Measurements from ENCODE around the gene MCF2L.
A peak's percentile ranks its signal among the peaks of the same experiment; 100 is the strongest.
"Not testable (repeated sequence)": the region's sequence is repeated elsewhere in the genome, so short reads cannot be mapped to it uniquely, and the experiment has no call there.

The MCF2L gene

DNA sequence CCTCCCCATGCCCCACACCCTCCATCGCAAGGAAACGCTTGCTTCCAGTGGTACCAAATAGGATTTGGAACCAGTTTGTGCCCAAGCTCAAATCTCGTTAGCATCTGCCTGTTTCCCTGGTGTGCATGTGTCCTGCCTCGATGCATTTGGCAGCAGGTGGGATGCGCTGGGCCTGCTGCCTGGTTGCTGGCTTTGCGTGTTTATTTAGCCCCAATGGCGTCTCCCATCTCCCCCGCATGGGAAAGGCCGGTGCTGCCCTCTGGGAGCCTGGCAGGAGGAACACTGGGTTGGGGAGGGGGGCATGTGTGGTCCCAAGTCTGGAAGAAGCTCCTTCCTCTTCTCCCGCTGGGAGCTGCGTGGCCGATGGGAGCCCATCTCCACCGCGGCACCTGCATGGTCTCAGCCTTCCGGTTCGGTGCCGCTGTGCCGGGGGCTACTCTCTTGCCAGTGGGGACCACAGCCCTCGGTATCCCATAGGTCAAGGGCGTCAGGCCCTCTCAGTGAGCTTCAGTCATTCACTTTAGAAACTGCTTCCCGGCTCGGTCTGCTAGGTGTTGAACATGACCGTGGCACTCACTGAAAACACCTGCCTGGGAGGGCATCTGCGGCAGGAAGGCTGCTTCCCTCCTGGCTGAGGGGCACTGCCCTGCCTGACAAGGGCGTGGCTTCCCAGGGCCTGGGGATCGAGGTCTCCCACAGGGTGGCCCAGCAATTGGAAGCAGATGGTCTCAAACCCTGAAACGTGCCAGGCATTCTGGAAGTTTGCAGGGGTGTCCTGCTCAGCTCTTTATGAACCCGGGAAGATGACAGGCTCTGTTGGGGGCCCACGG is 124.8 kb downstream of the MCF2L start:
- no peak for DNase-seq (ENCODE audit: low read depth in 4 of 4, low spot score in 1 of 4)

DNA sequence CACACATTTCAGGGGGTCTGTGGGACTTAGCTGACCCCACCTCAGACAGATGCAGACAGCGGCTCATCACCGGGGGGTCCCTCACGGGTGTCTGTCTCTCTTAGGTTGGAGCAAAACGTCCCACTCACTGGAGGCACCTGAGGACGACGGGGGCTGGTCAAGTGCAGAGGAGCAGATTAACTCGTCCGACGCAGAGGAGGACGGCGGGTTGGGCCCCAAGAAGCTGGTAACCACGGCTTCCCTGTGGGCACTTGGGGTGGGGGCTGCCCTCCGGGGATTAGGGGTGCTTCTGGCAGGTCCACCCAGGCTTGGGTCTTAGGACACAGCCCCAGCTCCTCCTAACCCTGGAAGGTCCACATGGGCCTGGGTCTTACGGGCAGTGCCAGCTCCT is 125.4 kb downstream of the MCF2L start:
- no peak for DNase-seq (ENCODE audit: low read depth in 4 of 4, low spot score in 1 of 4)

DNA sequence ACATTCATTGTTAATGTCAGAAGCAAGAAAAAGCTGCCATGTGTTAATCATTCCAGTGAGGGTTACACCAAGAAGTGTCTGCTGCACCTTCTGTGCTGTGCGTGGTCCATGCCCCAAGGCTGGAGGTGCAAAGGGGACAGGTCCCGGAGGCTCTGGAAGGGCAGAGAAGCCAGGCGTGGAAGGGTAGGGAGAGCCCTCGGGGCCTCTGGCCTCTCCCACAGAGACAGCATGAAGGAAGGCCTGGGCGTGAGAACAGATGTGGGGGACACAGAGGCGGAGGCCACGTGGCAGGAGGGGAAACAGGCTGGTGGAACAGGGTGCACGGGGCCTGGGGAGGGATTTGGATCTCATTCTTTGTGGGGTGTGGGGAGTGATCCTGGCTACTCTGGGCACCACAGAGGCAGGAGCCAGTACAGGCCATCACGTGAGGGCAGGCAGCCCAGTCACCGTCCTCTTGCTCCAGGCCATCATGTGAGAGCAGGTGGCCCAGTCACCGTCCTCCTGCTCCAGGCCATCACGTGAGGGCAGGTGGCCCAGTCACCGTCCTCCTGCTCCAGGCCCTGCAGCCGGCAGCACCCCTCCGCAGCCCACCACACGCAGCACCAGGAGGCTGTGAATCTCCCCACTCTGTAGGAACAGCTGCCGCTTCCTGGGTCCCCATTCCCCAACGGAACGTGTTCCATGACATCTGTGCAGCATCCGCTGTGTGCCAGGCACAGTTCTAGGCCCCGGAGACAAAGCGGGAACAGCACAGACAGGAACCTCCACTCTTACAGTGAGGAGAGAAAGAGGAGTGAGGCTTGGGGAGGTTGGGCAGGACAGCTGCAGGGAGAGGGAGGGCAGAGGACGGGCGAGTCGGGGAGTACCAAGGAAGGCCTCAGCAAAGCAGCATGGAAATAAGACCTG is 126.4 kb downstream of the MCF2L start:
- DNase-seq (ENCODE audit: low read depth in 4 of 4, low spot score in 1 of 4): no peak

DNA sequence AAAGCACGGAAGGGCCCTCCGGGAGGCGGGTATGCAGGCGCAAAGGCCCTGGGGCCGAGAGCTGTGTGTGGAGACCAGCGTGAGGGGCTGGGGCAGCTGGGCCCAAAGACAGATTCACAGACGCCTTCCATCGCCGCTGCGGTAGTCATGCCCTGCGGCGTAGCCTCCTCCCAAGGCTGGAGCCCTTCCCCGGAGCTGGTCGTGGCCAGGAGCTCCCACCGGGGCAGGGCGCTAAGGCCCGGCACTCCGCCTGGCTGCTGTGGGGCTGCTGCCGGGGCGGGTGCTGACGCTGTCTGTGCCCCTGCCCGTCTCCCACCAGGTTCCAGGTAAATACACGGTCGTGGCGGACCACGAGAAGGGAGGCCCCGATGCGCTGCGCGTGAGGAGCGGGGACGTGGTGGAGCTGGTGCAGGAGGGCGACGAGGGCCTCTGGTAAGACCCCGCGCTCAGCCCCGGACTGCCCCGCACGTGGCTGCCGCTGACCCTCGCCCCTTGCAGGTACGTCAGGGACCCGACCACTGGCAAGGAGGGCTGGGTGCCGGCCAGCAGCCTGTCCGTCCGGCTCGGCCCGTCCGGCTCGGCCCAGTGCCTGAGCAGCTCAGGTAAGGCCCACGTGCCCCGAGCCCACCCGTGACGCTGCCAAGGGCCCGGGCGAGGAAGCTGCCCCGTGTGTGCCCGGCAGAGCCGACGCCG is 127.2 kb downstream of the MCF2L start:
- no peak for DNase-seq (ENCODE audit: low read depth in 4 of 4, low spot score in 1 of 4)

GRCh38 chr13:113096745-113097305 is 127.8 kb downstream of the MCF2L start:
- no peak for DNase-seq (ENCODE audit: low read depth in 4 of 4, low spot score in 1 of 4)

- DNase-seq (ENCODE audit: low read depth in 4 of 4, low spot score in 1 of 4): no peak
Observed at GRCh38 chr13:113097651-113098050, 128.6 kb downstream of the MCF2L start.

DNA sequence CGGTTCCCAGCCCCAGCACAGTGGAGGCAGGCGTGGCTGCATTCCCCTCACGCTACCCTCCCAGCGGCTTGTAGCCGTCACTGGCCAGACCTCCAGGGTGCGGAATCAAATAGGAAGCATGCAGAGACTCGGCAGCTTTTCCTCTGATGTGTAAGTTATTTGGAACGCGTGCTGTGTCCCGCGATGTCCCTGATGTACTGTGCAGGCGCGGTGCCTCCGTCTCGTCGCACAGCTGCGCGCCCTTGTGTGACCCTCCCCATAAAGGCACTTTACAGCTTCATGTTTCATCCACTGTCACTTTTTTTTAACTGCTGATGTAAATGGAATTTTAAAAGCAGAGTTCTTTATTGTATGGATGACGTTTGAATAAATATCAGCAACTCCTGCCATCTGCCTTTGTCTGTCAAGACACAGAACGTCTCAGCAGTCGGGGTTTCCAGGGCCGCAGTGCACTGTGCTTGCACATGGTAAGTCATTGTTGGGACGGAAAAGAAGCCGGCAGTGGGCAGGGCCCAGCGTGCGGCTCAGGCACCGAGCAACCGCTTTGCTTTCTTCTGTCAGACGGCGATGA is 129.2 kb downstream of the MCF2L start:
- no peak for DNase-seq (ENCODE audit: low read depth in 4 of 4, low spot score in 1 of 4)

DNA sequence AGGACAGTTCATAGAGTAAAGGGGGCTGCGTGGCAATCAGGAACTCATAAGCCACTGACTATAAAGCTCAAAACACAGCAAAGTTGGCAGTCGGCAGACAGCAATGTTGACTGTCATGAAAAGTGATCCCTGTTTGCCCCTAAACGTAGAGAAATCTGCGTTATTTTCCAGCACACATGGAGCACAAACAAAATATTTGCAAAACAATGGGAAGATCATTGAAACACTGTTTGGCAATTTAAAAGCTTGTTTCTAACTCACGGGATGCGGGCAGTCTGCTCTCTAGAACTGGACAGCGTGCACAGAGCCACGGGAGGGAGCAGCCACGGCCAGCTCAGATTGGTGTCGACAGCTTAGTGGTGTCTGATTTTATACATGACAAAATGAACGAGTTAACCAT is 130.1 kb downstream of the MCF2L start:
- DNase-seq (ENCODE audit: low read depth in 4 of 4, low spot score in 1 of 4): no peak

DNA sequence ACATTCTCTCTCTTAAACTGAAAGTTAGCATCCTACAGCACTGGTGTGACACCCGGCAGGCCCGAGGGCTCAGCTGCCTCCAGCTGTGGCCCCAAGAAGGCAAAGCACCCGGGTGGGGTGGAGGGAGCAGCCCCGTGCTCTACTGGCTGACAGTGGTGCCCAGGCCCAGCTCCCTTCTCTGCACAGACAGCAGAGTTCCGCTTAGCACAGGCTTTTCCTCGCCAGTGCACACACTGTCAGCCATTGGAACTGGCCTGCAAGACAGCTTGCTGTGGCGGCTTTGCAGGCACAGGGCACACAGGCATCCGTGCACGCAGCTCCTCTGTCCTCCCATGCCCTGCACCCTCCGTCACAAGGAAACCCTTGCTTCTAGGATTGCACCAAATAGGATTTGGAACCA is 133.3 kb downstream of the MCF2L start:
- DNase-seq (ENCODE audit: low read depth in 4 of 4, low spot score in 1 of 4): not testable (repeated sequence)

- DNase-seq (ENCODE audit: low read depth in 4 of 4, low spot score in 1 of 4): no peak
Observed at GRCh38 chr13:113102727-113103126, 133.7 kb downstream of the MCF2L start.

- no peak for DNase-seq (ENCODE audit: low read depth in 4 of 4, low spot score in 1 of 4)
Observed at GRCh38 chr13:113103646-113104045, 134.6 kb downstream of the MCF2L start.

GRCh38 chr13:113105032-113105920 is 136.3 kb downstream of the MCF2L start, which contains the start of gene F7:
TSS of gene F7 (plus strand) at chr13:113105791. CDS start at chr13:113105842, 51 bp downstream.
- no peak for DNase-seq (ENCODE audit: low read depth in 4 of 4, low spot score in 1 of 4)

DNA sequence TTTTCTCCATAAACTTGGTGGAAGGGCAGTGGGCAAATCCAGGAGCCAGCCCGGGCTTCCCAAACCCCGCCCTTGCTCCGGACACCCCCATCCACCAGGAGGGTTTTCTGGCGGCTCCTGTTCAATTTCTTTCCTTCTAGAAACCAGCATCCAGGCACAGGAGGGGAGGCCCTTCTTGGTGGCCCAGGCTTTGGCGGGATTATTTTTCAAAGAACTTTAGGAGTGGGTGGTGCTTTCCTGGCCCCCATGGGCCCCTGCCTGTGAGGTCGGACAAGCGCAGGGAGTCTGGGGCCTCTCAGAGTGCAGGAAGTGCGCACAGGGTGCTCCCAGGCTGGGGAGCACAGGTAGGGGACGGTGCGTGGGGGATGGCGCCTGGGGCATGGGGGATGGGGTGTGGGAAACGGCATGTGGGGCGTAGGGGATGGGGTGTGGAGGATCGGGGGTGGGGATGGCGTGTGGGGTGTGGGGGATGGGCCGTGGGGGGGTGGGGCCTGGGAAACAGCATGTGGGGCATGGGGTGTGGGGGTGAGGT is 137.0 kb downstream of the MCF2L start:
- no peak for DNase-seq (ENCODE audit: low read depth in 4 of 4, low spot score in 1 of 4)

DNA sequence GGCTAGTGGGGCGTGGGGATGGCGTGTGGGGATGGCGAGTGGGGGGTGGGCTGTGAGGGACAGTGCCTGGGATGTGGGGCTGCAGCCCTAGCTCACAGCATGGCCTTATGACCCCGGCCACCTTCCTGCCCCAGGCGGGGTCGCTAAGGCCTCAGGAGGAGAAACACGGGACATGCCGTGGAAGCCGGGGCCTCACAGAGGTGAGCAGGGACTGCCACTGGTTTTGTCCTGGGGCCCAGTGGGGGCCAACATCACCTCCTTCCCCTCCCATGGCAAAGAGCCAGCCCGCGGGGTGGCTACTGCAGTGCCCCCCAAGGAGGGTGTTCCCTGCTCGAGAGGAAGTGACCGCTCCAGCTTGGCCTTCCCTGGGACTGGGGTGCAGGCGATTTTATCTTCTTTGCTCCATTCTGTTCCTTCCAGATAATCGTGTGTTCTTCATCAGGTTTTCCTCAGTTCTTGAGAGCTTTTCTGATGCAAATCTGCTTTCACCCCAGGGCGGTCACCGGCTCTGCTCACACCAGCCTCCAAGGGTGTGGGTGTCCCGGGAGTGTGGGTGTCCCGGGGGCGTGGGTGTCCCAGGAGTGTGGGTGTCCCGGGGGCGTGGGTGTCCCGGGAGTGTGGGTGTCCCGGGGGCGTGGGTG is 137.8 kb downstream of the MCF2L start:
- no peak for DNase-seq (ENCODE audit: low read depth in 4 of 4, low spot score in 1 of 4)

DNA sequence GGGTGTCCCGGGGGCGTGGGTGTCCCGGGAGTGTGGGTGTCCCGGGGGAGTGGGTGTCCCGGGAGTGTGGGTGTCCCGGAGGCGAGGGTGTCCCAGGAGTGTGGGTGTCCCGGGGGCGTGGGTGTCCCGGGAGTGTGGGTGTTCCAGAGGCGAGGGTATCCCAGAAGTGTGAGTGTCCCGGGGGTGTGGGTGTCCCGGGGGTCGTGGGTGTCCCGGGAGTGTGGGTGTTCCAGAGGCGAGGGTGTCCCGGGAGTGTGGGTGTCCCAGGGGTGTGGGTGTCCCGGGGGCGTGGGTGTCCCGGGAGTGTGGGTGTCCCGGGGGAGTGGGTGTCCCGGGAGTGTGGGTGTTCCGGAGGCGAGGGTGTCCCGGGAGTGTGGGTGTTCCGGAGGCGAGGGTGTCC is 139.5 kb downstream of the MCF2L start:
- not testable (repeated sequence) for DNase-seq (ENCODE audit: low read depth in 4 of 4, low spot score in 1 of 4)

DNA sequence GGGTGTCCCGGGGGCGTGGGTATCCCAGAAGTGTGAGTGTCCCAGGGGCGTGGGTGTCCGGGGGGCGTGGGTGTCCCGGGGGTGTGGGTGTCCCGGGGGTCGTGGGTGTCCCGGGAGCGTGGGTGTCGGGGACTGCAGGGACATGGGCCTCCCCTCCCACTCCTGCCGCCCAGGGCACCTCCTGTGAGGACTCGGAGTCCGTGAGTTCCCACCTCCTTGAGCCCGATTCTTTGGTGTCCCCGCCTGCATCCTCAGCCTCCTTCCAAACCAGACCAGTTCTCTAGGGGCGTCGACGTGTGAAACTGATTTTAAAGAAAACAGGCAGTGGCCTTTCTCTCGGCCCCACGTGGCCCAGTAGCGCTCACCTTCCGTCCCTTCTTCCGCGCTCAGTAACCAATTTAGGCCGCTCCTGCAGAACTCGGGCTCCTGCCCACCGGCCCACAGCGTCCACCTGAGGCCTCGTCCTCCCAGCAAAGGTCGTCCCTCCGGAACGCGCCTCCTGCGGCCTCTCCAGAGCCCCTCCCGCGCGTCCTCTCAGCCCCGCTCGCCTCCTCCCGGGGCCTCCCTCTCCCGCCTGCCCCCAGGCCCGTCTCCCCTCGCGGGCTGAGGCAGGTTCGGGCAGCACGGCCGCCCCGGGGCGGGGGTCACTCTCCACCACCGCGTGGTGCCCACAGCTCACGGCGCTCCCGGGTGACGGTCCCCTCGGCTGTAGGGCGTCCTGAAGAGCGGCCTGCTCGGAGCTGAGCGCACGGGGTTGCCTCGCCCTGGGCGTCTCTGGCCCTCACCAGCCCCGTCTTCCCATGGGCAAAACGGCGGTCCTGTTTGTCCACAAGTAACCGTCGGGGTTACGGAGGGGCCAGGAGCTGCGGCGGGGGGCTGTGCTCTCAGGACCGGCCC is 140.4 kb downstream of the MCF2L start:
- DNase-seq (ENCODE audit: low read depth in 4 of 4, low spot score in 1 of 4): no peak

GRCh38 chr13:113110048-113110851 is 141.2 kb downstream of the MCF2L start:
- peak in 2 of 4 experiments; percentile 10 to 12 for DNase-seq (ENCODE audit: low read depth in 4 of 4, low spot score in 1 of 4)
